Thoracic aorta (tissue), 2 donors: ENCODE measurements around the gene SLC5A5. TPM values are rescaled to one million over a fixed set of nuclear protein-coding genes. Genes with fewer than 3 reads are reported as not detected.

ENCODE experiments used
- ATAC-seq: fragments of 150-250 bp; one replicate; pipeline ENCODE4 v1.8.0; 2017; ENCODE audit warnings: low read depth; ENCODE audit not compliant: insufficient number of reproducible peaks, low FRiP score
- DNase-seq: peaks from one replicate; pipeline ENCODE4 v3.0.0-alpha.2; 2020; ENCODE audit warnings: low spot score
- H3K27ac ChIP-seq, 2 donors: fragments of 200-600 bp; sonication (generic); 1 replicate in 1 of 2; 2 replicates in 1 of 2; pipeline ENCODE4 v1.5.1; 2016; ENCODE audit warnings: mild to moderate bottlenecking in 2 of 2, moderate library complexity in 2 of 2
- H3K27me3 ChIP-seq: fragments of 200-600 bp; sonication (generic); replicated peaks from 2 replicates; pipeline ENCODE4 v1.6.0; 2016; ENCODE audit warnings: mild to moderate bottlenecking; ENCODE audit not compliant: insufficient read depth
- H3K36me3 ChIP-seq: fragments of 200-600 bp; sonication (generic); one replicate; pipeline ENCODE4 v1.5.1; 2016
- H3K4me1 ChIP-seq, 2 donors: fragments of 200-600 bp; sonication (generic); 1 replicate in 1 of 2; 2 replicates in 1 of 2; pipeline versions ENCODE4 v1.5.1 to v1.6.0; 2016; ENCODE audit warnings: low read depth in 2 of 2, mild to moderate bottlenecking in 1 of 2; ENCODE audit not compliant: control insufficient read depth in 1 of 2
- H3K4me3 ChIP-seq: fragments of 200-600 bp; sonication (generic); 2 replicates; pipeline ENCODE4 v1.5.1; 2016; ENCODE audit warnings: mild to moderate bottlenecking
- H3K9me3 ChIP-seq: fragments of 200-600 bp; sonication (generic); 2 replicates; pipeline ENCODE4 v1.5.1; 2016
- CTCF ChIP-seq: fragments of 200-600 bp; sonication (generic); IDR thresholded peaks from one replicate; pipeline ENCODE4 v1.5.1; 2019; ENCODE audit warnings: antibody characterized with exemption
- total RNA-seq, 2 donors: library from RNA; depleted of rRNA; stranded (reverse); fragments of >200 nt; gene quantifications; one replicate each; pipeline versions ENCODE4 v1.1.0 to v1.2.3, GENCODE V29; 2016

SLC5A5 gene
- total RNA-seq, 2 donors from 2014 or later, result not detected

GRCh38 chr19:17893766-17894165 lies 22.0 kb downstream of the SLC5A5 start:
- Histone ChIP-seq H3K4me1 (no peaks in the 10 kb centered on the region), H3K4me3 (no peak overlapping the region), H3K27ac (no peak overlapping the region), H3K27me3 (no peaks in the 10 kb centered on the region), H3K36me3 (no peaks in the 10 kb centered on the region), H3K9me3 (no peaks in the 10 kb centered on the region)
- TF ChIP-seq CTCF, result no peak
- no peak for DNase-seq
- ATAC-seq, result no peak

GRCh38 chr19:17902701-17903100 lies 31.0 kb downstream of the SLC5A5 start:
- ATAC-seq (no peak), DNase-seq (no peak)
- Histone ChIP-seq H3K27me3 (no peaks in the 10 kb centered on the region), H3K27ac (no peak overlapping the region), H3K4me1 (no peaks in the 10 kb centered on the region), H3K9me3 (peaks cover 1% of the 10 kb centered on the region), H3K4me3 (no peak overlapping the region), H3K36me3 (no peaks in the 10 kb centered on the region)
- TF ChIP-seq CTCF, result no peak

GRCh38 chr19:17908244-17908643 lies 36.5 kb downstream of the SLC5A5 start:
- TF ChIP-seq CTCF, result no peak
- ATAC-seq (no peak), DNase-seq (no peak)
- Histone ChIP-seq H3K27ac (no peak overlapping the region), H3K36me3 (no peaks in the 10 kb centered on the region), H3K27me3 (no peaks in the 10 kb centered on the region), H3K4me1 (no peaks in the 10 kb centered on the region), H3K9me3 (peaks cover 15% of the 10 kb centered on the region), H3K4me3 (no peak overlapping the region)

GRCh38 chr19:17909003-17909732 lies 37.4 kb downstream of the SLC5A5 start:
- Histone ChIP-seq H3K27ac (no peak overlapping the region), H3K27me3 (no peaks in the 10 kb centered on the region), H3K4me1 (no peaks in the 10 kb centered on the region), H3K36me3 (no peaks in the 10 kb centered on the region), H3K4me3 (no peak overlapping the region), H3K9me3 (peaks cover 15% of the 10 kb centered on the region)
- no peak for TF ChIP-seq CTCF
- DNase-seq (no peak), ATAC-seq (no peak)

- H3K27ac ChIP-seq, result no peak overlapping the region
- ATAC-seq (no peak), DNase-seq (no peak)
- no peaks in the 10 kb centered on the region for H3K36me3 ChIP-seq
- H3K4me1 ChIP-seq, result no peaks in the 10 kb centered on the region
- no peaks in the 10 kb centered on the region for H3K27me3 ChIP-seq
- no peak for TF ChIP-seq CTCF
- peaks cover 15% of the 10 kb centered on the region for H3K9me3 ChIP-seq
- H3K4me3 ChIP-seq, result no peak overlapping the region
Measured at GRCh38 chr19:17910791-17911360, 39.1 kb downstream of the SLC5A5 start.
